BJ (cell line): Measurements from ENCODE around the gene CLCF1. TPM values are rescaled to one million over a fixed set of nuclear protein-coding genes. Genes with fewer than 3 reads are reported as not detected.
A peak's percentile ranks its signal among the peaks of the same experiment; 100 is the strongest.

Source experiments
- CTCF ChIA-PET: fragments of 350-600 bp; formaldehyde crosslinking; extraction: SDS; loops from one replicate; lab custom pipeline; 2021; ENCODE audit warnings: antibody characterized with exemption, inconsistent platforms; lab: Yijun Ruan, JAX
- POLR2A ChIA-PET: fragments of 300-600 bp; sonication (Branson Sonifier 250); formaldehyde crosslinking; extraction: SDS; loops from one replicate; lab custom pipeline; 2021; ENCODE audit warnings: antibody characterized with exemption; lab: Charles Lee
- DNase-seq: peaks from one replicate; pipeline ENCODE4 v3.0.0-alpha.2; 2011; ENCODE audit warnings: low read depth
- H3K27me3 ChIP-seq: 2 replicates; pipeline ENCODE4 v1.6.0; 2011; ENCODE audit warnings: low read length; ENCODE audit not compliant: control insufficient read depth, insufficient read depth
- H3K36me3 ChIP-seq: 2 replicates; pipeline ENCODE4 v1.5.1; 2011; ENCODE audit warnings: low read length; ENCODE audit not compliant: control insufficient read depth, insufficient read depth
- H3K4me3 ChIP-seq: 2 replicates; pipeline ENCODE4 v1.5.1; 2011; ENCODE audit warnings: low read depth, mild to moderate bottlenecking, control low read depth, low read length
- polyA minus RNA-seq: library from RNA; depleted of rRNA, polyadenylated mRNA; stranded (reverse); fragments of >200 nt; gene quantifications from 2 replicates; pipeline ENCODE4 v1.2.3, GENCODE V29; 2011; rRNA and poly(A)+ RNA removed
- polyA plus RNA-seq: library from polyadenylated mRNA; depleted of rRNA; stranded (reverse); fragments of >200 nt; gene quantifications from 2 replicates; pipeline ENCODE4 v1.2.3, GENCODE V29; 2011; rRNA removed
- TF ChIP-seq, protein P1 (sequence below): IDR thresholded peaks from 2 replicates; pipeline ENCODE4 v1.5.1; 2011; ENCODE audit warnings: low read depth, mild to moderate bottlenecking, control low read depth, inconsistent platforms, low read length, moderate library complexity; ENCODE audit not compliant: insufficient read depth

Gene CLCF1
- polyA plus RNA-seq (13.9 and 21.3 TPM in 2 replicates), polyA minus RNA-seq (9.8 and 11.6 TPM in 2 replicates)

DNA sequence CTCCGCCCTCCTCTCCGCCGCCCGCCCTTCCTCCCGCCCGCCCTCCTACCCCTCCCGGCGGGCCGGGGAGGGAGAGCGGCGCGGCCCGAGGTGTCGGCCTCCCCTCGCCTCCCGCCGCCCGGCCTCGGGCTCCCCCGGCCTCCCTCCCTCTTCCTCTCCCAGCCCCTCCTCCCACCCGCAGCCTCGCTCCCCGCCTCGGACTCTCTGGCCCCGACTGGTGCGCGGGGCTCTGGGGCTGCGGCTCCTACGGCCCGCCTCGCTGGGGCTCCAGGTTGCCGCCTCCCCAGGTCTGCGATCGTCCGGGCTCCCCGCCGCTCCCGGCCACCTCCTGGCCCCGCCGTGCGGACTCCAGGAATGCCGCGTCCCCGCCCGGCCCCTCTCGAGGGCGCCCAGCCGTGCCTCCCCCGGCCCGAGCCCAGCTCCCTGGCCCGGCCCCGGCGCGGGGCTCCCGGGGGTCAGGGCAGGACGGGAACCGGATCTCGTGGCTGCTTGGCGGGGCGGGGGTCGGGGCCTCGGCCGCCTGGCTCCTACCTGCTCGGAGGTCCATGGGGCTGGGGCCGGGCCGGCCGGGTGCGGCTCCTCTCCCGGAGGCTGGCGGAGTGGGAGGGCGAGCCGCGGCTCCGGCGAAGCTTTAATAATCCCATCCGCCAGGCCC, at the start of gene CLCF1:
TSS of gene CLCF1 (minus strand) at position 606 of the 655 bp plus-strand sequence. CDS start at position 547, 59 bp downstream.
- DNase-seq, result no peak
- POLR2A ChIA-PET, result interaction anchor here (0.5 to 1.5 kb wide), 4 partner anchors 18 to 56 kb away, joined by 3 to 23 read pairs (median 6); partner anchors contain the start of genes PPP1CA and RAD9A
- Histone ChIP-seq H3K4me3 (peak within 1 kb of the TSS; percentile 72), H3K27me3 (no peaks in the 10 kb centered on the region), H3K36me3 (peaks cover 2% of the 10 kb centered on the region)
- CTCF ChIA-PET, result interaction anchor here (1.1 to 24.6 kb wide), 6 partner anchors 9 to 133 kb away, joined by 3 to 892 read pairs (median 40); partner anchors contain the start of genes POLD4 and PPP1CA
- TF ChIP-seq, protein P1, sequence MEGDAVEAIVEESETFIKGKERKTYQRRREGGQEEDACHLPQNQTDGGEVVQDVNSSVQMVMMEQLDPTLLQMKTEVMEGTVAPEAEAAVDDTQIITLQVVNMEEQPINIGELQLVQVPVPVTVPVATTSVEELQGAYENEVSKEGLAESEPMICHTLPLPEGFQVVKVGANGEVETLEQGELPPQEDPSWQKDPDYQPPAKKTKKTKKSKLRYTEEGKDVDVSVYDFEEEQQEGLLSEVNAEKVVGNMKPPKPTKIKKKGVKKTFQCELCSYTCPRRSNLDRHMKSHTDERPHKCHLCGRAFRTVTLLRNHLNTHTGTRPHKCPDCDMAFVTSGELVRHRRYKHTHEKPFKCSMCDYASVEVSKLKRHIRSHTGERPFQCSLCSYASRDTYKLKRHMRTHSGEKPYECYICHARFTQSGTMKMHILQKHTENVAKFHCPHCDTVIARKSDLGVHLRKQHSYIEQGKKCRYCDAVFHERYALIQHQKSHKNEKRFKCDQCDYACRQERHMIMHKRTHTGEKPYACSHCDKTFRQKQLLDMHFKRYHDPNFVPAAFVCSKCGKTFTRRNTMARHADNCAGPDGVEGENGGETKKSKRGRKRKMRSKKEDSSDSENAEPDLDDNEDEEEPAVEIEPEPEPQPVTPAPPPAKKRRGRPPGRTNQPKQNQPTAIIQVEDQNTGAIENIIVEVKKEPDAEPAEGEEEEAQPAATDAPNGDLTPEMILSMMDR, result no peak

DNA sequence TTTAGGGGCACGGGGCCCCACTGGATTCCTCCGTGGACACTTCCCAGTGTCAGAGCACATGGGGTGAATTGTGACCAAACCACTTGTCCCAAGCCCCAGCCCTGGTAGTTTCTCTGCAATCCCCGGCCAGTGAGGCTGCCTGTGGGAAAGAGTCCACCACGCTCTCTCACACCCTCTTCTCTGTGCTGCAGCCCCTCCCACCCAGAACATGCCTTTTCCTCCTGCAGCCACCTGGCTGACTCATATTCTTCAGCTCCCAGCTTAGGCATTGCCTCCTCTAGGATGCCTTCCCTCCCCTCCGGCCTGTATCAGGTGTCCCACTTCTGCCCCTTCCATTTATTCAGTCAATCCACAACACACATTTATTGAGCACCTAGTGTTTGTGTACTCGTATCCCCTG, 49.5 kb upstream of the CLCF1 start:
- TF ChIP-seq, protein P1, result no peak
- no peaks in the 10 kb centered on the region for H3K36me3 ChIP-seq
- POLR2A ChIA-PET, result no interaction called here
- no peak for DNase-seq
- H3K27me3 ChIP-seq, result no peaks in the 10 kb centered on the region
- CTCF ChIA-PET, result no interaction called here
- no peak overlapping the region for H3K4me3 ChIP-seq

DNA sequence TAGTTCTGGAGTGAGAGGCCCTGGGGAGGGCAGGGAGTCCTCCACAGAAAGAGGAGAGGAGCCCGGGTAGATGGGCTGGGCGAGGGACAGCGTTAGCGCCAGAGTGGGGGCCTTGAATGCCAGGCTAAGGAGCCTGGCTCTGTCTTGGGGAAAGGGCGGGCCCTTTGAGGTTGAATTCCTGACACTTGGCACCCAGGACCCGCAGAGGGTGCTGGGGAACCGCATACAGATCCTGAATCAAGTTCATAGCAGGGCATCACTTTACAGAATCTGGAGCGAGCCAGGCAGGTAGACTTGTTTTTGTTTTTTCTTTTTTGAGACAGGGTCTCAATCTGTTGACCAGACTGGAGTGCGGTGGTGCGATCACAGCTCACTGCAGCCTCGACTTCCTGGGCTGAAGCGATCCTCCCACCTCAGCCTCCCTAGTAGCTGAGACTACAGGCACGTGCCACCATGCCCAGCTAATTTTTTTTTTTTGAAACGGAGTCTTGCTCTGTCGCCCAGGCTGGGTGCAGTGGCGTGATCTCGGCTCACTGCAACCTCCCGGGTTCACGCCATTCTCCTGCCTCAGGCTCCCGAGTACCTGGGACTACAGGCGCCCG, 48.1 kb upstream of the CLCF1 start:
- POLR2A ChIA-PET, result interaction anchor here (0.6 kb wide), 1 partner anchor 160 kb away, joined by 6 read pairs; no protein-coding TSS in a partner anchor
- TF ChIP-seq, protein P1, result no peak
- DNase-seq, result no peak
- no peaks in the 10 kb centered on the region for H3K27me3 ChIP-seq
- peak overlapping the region; percentile 41 for H3K4me3 ChIP-seq
- H3K36me3 ChIP-seq, result no peaks in the 10 kb centered on the region
- CTCF ChIA-PET, result interaction anchor here (0.6 to 3.1 kb wide), 4 partner anchors 14 to 209 kb away, joined by 3 to 9 read pairs (median 4); partner anchors contain the start of gene PPP1CA

DNA sequence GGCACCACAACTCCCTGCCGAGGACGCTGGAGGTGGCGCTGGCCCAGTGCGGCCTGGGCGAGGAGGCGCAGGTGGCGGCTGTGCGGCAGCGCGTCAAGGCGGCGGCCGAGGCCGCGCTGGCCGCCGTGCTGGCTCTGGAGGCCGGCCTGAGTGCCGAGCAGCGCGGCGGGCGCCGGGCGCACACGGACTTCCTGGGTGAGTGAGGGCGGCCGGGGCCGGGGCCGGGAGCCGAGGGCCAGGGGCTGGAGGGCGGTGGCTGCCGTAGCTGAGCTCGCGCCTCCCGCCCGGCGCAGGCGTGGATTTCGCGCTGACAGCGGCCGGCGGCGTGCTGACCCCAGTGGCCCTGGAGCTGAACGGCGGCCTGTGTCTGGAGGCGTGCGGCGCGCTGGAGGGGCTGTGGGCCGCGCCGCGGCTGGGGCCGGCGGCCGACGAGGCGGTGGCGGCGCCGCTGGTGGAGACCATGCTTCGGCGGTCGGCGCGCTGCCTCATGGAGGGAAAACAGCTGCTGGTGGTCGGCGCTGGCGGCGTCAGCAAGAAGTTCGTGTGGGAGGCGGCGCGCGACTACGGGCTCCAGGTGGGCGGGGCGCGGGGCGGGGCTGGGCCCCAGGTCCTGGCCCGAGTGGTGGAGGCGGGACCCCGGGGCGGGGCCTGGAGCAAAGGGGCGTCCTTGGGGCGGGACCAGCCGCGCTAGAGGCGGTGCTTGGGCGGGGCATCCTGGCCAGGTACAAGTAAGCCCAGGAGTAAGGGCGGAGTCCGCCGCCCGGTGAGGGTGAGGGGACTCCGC, 47.4 kb upstream of the CLCF1 start:
- ChIA-PET POLR2A (no interaction called here), CTCF (interaction anchor here (0.6 to 3.1 kb wide), 4 partner anchors 13 to 209 kb away, joined by 3 to 9 read pairs (median 4); partner anchors contain the start of gene PPP1CA)
- Histone ChIP-seq H3K4me3 (peak overlapping the region; percentile 41), H3K27me3 (no peaks in the 10 kb centered on the region), H3K36me3 (no peaks in the 10 kb centered on the region)
- DNase-seq, result no peak
- TF ChIP-seq, protein P1, result no peak
